HFFc6 (cell line): ENCODE results near the gene SPOCK1. TPM values are rescaled to one million over a fixed set of nuclear protein-coding genes. Genes with fewer than 3 reads are reported as not detected.

Source experiments
- DNase-seq: peaks from one replicate; pipeline ENCODE4 v3.0.0-alpha.2; 2018
- H3K27ac Mint-ChIP-seq: 2 replicates; pipeline ENCODE4 v1.8.0; 2020; ENCODE audit warnings: mild to moderate bottlenecking, mixed read lengths
- H3K27me3 Mint-ChIP-seq: 2 replicates; pipeline ENCODE4 v1.8.0; 2021; ENCODE audit warnings: mild to moderate bottlenecking, moderate library complexity, mixed read lengths; ENCODE audit not compliant: insufficient read depth
- H3K36me3 Mint-ChIP-seq: 2 replicates; pipeline ENCODE4 v1.8.0; 2021; ENCODE audit warnings: low read depth, mixed read lengths
- H3K4me1 Mint-ChIP-seq: 2 replicates; pipeline ENCODE4 v1.8.0; 2020; ENCODE audit warnings: low read depth, mixed read lengths
- H3K4me3 Mint-ChIP-seq: 2 replicates; pipeline ENCODE4 v1.8.0; 2020; ENCODE audit warnings: mild to moderate bottlenecking, moderate library complexity, mixed read lengths
- H3K9me3 Mint-ChIP-seq: 2 replicates; pipeline ENCODE4 v1.8.0; 2020; ENCODE audit warnings: mild to moderate bottlenecking, mixed read lengths
- total RNA-seq, 6 experiments: library from RNA; stranded (reverse); fragmentation: NEBNext Ultra II Directional; extraction: Animal tissue kit (Norgen Biotek cat#: 25700); gene quantifications; 2 replicates in 1 of 6; 3 replicates in 5 of 6; pipeline ENCODE4 v1.2.3, GENCODE V29; 2021
- TF ChIP-seq, protein P1 (sequence below): fragments of 200-600 bp; sonication (generic); IDR thresholded peaks from 2 replicates; pipeline ENCODE4 v1.5.0; 2021; ENCODE audit warnings: antibody characterized with exemption, mild to moderate bottlenecking

Gene SPOCK1
- total RNA-seq, 6 experiments from 2014 or later, result 111 to 170 (median 125) TPM

GRCh38 chr5:137113161-137113560 is 386.0 kb downstream of the SPOCK1 start:
- Mint-ChIP-seq H3K36me3 (peaks cover 8% of the 10 kb centered on the region), H3K27ac (no peak overlapping the region), H3K9me3 (no peaks in the 10 kb centered on the region)

DNA sequence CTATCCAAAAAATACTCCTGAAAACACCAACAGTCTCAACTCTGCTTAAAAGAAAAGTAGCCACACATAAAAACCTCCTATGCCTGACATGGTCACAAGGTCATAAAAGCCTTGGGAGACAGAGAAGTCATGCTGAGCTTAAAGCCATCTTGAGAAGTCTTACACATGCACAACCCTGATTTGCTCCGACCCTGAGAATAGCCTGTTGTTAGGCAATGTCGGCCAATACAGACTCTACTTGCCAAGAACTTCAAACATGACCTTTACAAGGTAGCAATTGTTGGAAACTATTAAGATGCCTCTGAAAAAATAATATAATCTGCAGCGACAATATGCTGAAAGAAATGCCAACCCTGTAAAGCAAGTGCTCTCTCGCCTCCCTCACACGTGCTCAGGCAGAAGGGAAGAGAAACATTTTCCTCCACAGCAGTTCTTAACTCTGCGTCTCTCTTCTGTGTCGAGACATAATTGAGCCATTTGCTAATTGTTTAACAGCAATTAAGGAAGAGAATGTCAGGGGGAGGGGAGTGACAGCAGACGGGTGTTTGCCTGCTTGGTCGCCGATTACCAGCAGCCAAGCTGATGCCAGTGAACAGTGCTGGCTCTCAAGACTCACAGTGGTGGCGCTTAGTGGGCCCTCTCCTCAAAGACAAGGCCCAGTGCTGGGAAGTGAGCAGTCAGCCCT is 393.6 kb downstream of the SPOCK1 start:
- TF ChIP-seq, protein P1, sequence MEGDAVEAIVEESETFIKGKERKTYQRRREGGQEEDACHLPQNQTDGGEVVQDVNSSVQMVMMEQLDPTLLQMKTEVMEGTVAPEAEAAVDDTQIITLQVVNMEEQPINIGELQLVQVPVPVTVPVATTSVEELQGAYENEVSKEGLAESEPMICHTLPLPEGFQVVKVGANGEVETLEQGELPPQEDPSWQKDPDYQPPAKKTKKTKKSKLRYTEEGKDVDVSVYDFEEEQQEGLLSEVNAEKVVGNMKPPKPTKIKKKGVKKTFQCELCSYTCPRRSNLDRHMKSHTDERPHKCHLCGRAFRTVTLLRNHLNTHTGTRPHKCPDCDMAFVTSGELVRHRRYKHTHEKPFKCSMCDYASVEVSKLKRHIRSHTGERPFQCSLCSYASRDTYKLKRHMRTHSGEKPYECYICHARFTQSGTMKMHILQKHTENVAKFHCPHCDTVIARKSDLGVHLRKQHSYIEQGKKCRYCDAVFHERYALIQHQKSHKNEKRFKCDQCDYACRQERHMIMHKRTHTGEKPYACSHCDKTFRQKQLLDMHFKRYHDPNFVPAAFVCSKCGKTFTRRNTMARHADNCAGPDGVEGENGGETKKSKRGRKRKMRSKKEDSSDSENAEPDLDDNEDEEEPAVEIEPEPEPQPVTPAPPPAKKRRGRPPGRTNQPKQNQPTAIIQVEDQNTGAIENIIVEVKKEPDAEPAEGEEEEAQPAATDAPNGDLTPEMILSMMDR, result no peak
- no peak for DNase-seq
- no peaks in the 10 kb centered on the region; the same call in 1 of the 2 replicates for H3K27me3 Mint-ChIP-seq
- H3K36me3 Mint-ChIP-seq, result no peaks in the 10 kb centered on the region
- H3K4me1 Mint-ChIP-seq, result peaks cover 17% of the 10 kb centered on the region
- H3K4me3 Mint-ChIP-seq, result no peak overlapping the region
- H3K27ac Mint-ChIP-seq, result no peak overlapping the region
- no peaks in the 10 kb centered on the region for H3K9me3 Mint-ChIP-seq

More at GRCh38 chr5:137113161-137113560, 386.0 kb downstream of the SPOCK1 start:
- Mint-ChIP-seq H3K4me1 (peaks cover 27% of the 10 kb centered on the region), H3K27me3 (no peaks in the 10 kb centered on the region), H3K4me3 (no peak overlapping the region)
- DNase-seq, result no peak
- TF ChIP-seq, protein P1, result no peak

DNA sequence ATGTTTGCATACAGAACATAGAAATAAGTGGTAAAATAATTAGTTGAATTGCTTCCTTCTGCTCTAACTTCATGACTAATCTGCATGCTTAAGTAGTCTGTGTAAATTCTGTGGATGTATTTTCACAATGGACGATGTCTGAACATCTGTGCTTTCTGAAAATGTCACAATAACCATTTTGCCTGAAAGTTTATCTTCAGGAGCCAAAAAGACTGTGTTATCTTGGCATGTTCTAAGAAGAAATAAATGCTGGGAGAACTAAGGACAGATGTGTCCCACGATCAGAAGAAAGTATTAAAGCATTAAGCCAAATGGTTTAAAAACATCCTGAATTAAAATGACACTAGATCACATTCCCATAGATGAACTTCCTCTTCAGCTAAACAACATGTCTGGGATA is 397.6 kb downstream of the SPOCK1 start:
- peaks cover 23% of the 10 kb centered on the region for H3K4me1 Mint-ChIP-seq
- H3K27me3 Mint-ChIP-seq, result no peaks in the 10 kb centered on the region
- TF ChIP-seq, protein P1, result no peak
- no peak overlapping the region for H3K4me3 Mint-ChIP-seq
- no peaks in the 10 kb centered on the region for H3K9me3 Mint-ChIP-seq
- H3K27ac Mint-ChIP-seq, result no peak overlapping the region
- H3K36me3 Mint-ChIP-seq, result no peaks in the 10 kb centered on the region
- no peak for DNase-seq

GRCh38 chr5:137099651-137100050 is 399.5 kb downstream of the SPOCK1 start:
- DNase-seq, result no peak
- no peaks in the 10 kb centered on the region for H3K27me3 Mint-ChIP-seq
- TF ChIP-seq, protein P1, result no peak
- H3K4me3 Mint-ChIP-seq, result no peak overlapping the region
- peaks cover 36% of the 10 kb centered on the region for H3K4me1 Mint-ChIP-seq
- no peaks in the 10 kb centered on the region for H3K36me3 Mint-ChIP-seq
- no peak overlapping the region for H3K27ac Mint-ChIP-seq
- no peaks in the 10 kb centered on the region for H3K9me3 Mint-ChIP-seq

- H3K4me1 Mint-ChIP-seq, result peaks cover 42% of the 10 kb centered on the region
Measured at GRCh38 chr5:137098663-137099062, 400.5 kb downstream of the SPOCK1 start.

More at GRCh38 chr5:137098663-137099062, 400.5 kb downstream of the SPOCK1 start:
- Mint-ChIP-seq H3K27ac (no peak overlapping the region), H3K9me3 (no peaks in the 10 kb centered on the region), H3K4me3 (no peak overlapping the region), H3K27me3 (no peaks in the 10 kb centered on the region), H3K36me3 (no peaks in the 10 kb centered on the region)
- TF ChIP-seq, protein P1, result no peak
- DNase-seq, result no peak
